ENCODE data around the gene COBL. TPM values are rescaled to one million over a fixed set of nuclear protein-coding genes. Genes with fewer than 3 reads are reported as not detected.

The COBL gene
- total RNA-seq, 1 experiment from 2014 or later, result not detected

DNA sequence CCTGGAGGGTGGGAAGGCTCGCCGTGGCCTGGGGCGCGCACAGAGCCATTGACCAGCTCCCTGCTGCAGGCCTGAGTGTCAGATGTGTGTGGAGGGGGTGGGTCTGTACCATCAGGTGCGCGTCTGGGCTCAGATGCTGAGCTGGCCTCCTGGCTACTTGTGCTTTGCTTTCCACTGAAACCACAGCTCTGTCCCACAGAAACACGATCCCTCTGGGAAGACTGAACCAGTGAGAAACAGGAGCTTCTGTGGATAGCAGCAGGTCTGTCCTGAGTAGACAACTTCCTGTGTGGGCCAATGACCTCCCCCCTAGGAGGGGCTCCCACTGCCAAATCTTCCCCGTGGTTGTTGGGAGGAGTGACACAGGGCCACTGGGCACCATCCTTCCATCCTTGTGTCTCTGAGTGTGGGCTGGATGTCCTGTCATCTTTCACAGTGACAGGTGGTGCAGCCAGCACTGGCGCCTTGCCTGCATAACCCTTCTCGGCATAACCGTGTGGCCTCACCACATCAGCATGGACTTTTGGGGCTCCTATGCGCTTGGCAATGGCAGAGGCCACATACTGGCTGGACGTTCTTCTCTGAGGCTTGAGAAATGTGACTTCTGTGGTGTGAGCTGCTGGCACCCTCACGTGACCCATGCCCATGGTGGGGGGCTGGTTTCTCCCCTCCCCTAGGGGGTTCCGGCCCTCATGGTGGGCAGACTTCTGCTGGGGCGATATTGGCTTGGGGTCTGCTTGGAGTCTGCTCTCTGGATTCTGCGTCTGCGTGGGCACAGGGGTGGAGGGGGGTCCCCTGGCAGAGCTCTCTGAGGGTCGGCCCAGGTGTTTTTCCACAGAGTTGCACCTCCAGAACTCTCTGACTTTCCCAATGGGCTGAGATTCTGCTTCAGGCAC is 288.4 kb downstream of the COBL start:
- H3K27ac ChIP-seq (ENCODE audit: low read length), result no peak overlapping the region
- H3K9ac ChIP-seq (ENCODE audit: low read length), result no peak overlapping the region
- H3K79me2 ChIP-seq (ENCODE audit: low read length), result no peaks in the 10 kb centered on the region
- no peak overlapping the region for H3K4me3 ChIP-seq (ENCODE audit: low read length)
- no peak for DNase-seq
- no peak overlapping the region for H3K4me2 ChIP-seq (ENCODE audit: low read depth, low read length, poor library complexity, severe bottlenecking)
- no peak overlapping the region for H2AFZ ChIP-seq (ENCODE audit: low read length)
- H3K36me3 ChIP-seq (ENCODE audit: insufficient read depth, low read length), result no peaks in the 10 kb centered on the region
- no peaks in the 10 kb centered on the region for H4K20me1 ChIP-seq (ENCODE audit: insufficient read depth, low read depth, low read length)
- H3K9me3 ChIP-seq (ENCODE audit: low read length), result no peaks in the 10 kb centered on the region
- no peaks in the 10 kb centered on the region for H3K4me1 ChIP-seq (ENCODE audit: low read length)
- no peaks in the 10 kb centered on the region for H3K27me3 ChIP-seq (ENCODE audit: low read length)
- H3K9me2 ChIP-seq (replicated peaks; ENCODE audit: insufficient read depth, low read length), result no peaks in the 10 kb centered on the region

DNA sequence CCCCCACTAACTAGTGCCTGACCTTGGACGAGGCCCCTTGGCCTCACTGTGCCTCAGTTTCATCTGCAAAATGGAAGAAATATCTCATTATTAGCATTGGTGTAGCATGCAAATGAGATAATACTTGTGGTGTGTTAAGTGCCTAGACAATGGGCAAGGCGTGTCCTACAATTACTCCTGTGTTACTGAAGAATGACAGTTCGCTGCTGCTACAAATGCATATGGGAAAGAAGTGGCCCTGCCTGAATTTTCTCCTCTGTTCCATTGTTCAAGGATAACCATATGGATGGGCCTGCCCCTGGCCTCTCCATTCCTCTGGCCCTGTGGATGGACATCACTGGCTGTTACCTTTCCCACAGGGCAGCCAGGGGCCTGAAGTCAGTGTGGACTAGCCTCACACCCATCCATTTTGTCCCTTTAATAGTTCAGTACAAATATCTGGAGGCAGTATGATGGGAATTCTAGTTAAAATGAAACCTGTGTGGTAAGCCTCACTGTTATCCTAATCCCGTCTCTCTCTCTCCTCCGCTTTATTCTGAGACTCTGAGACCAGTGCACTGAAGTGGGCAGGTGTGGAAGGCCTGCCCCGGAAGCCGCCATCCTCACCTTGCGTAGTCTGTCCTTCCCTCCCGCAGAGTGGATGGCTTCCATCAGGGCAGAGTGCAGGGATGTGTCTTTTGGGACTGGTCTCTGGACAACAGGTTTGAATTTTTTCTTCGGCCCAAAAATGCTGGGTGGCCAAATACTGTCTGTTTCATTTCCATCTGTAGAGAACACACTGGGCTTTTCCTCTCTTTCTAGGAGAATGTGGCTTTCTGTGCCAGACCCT is 289.3 kb downstream of the COBL start:
- no peaks in the 10 kb centered on the region for H3K27me3 ChIP-seq (ENCODE audit: low read length)
- H3K9me2 ChIP-seq (replicated peaks; ENCODE audit: insufficient read depth, low read length), result no peaks in the 10 kb centered on the region
- no peak overlapping the region for H3K4me3 ChIP-seq (ENCODE audit: low read length)
- H3K27ac ChIP-seq (ENCODE audit: low read length), result no peak overlapping the region
- H3K9ac ChIP-seq (ENCODE audit: low read length), result no peak overlapping the region
- no peak overlapping the region for H3K4me2 ChIP-seq (ENCODE audit: low read depth, low read length, poor library complexity, severe bottlenecking)
- H2AFZ ChIP-seq (ENCODE audit: low read length), result no peak overlapping the region
- H4K20me1 ChIP-seq (ENCODE audit: insufficient read depth, low read depth, low read length), result no peaks in the 10 kb centered on the region
- no peaks in the 10 kb centered on the region for H3K36me3 ChIP-seq (ENCODE audit: insufficient read depth, low read length)
- no peaks in the 10 kb centered on the region for H3K4me1 ChIP-seq (ENCODE audit: low read length)
- no peaks in the 10 kb centered on the region for H3K79me2 ChIP-seq (ENCODE audit: low read length)
- DNase-seq, result no peak
- H3K9me3 ChIP-seq (ENCODE audit: low read length), result no peaks in the 10 kb centered on the region

DNA sequence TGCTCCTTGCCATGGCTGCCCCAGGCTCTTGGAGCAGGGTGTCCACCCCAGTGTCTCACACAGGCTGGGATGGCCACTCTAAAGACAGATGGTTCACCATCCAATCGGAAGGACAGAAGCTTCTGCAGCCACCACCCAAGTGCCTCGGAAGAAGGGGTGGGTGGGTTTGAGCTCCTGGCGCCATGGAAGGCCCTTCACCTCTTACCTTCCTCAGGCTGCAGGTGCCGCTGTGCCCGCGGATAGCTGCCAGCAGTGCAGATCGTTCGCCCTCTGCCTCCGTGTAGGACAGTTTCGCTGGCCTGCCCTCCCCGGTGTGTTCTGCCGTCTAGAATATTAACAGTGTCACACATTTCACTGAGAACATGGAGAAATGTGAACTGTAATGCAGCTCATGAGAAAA is 290.3 kb downstream of the COBL start:
- no peak for DNase-seq
- H3K4me3 ChIP-seq (ENCODE audit: low read length), result no peak overlapping the region
- no peak overlapping the region for H3K27ac ChIP-seq (ENCODE audit: low read length)

DNA sequence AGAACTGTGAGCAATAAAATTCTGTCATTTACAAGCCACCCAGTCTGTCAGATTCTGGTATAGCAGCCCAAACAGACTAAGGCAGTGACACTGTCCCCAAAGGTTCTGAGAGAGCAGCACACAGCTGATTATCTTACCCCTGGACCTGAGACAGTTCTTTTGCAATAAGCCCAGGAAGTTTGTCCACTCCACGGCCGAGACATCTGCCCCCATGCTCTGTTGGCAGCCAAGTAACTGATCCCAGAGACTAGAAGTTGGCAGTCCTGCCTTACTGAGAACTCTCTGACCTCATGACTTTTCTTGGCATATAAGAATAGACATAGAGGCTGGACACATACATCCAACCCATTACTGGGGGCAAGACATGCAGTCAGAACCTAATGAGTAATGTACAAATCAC is 290.9 kb downstream of the COBL start:
- H3K36me3 ChIP-seq (ENCODE audit: insufficient read depth, low read length), result no peaks in the 10 kb centered on the region
- no peak overlapping the region for H3K27ac ChIP-seq (ENCODE audit: low read length)
- H3K9ac ChIP-seq (ENCODE audit: low read length), result no peak overlapping the region
- H3K79me2 ChIP-seq (ENCODE audit: low read length), result no peaks in the 10 kb centered on the region
- no peak overlapping the region for H3K4me3 ChIP-seq (ENCODE audit: low read length)
- no peak overlapping the region for H3K4me2 ChIP-seq (ENCODE audit: low read depth, low read length, poor library complexity, severe bottlenecking)
- no peak overlapping the region for H2AFZ ChIP-seq (ENCODE audit: low read length)
- H4K20me1 ChIP-seq (ENCODE audit: insufficient read depth, low read depth, low read length), result no peaks in the 10 kb centered on the region
- H3K27me3 ChIP-seq (ENCODE audit: low read length), result no peaks in the 10 kb centered on the region
- no peaks in the 10 kb centered on the region for H3K9me3 ChIP-seq (ENCODE audit: low read length)
- H3K4me1 ChIP-seq (ENCODE audit: low read length), result no peaks in the 10 kb centered on the region
- no peak for DNase-seq
- no peaks in the 10 kb centered on the region for H3K9me2 ChIP-seq (replicated peaks; ENCODE audit: insufficient read depth, low read length)

More for the DNA sequence above, 290.3 kb downstream of the COBL start:
- Histone ChIP-seq H3K27me3 (ENCODE audit: low read length) (no peaks in the 10 kb centered on the region), H3K36me3 (ENCODE audit: insufficient read depth, low read length) (no peaks in the 10 kb centered on the region), H2AFZ (ENCODE audit: low read length) (no peak overlapping the region), H3K4me1 (ENCODE audit: low read length) (no peaks in the 10 kb centered on the region), H3K79me2 (ENCODE audit: low read length) (no peaks in the 10 kb centered on the region), H3K4me2 (ENCODE audit: low read depth, low read length, poor library complexity, severe bottlenecking) (no peak overlapping the region), H4K20me1 (ENCODE audit: insufficient read depth, low read depth, low read length) (no peaks in the 10 kb centered on the region), H3K9me2 (replicated peaks; ENCODE audit: insufficient read depth, low read length) (no peaks in the 10 kb centered on the region), H3K9me3 (ENCODE audit: low read length) (no peaks in the 10 kb centered on the region), H3K9ac (ENCODE audit: low read length) (no peak overlapping the region)

DNA sequence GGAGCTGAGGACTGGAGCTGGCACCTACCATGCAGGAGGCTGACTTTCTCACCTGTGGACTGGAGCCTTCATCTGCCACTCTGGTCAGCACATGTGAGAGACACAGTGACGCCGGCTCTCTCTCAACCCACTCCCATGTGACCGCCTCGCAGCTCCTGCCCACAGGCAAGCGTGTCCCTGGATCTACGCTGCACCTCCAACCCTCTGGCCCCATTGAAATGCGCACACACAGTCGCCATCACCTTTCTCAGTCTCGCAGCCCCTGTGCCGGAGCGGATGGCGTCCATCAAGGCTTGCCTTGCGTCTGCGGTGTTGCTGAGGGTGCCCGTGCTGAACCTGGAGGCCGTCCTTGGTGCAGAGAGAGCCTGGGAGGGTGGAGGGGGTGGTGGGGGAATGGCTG is 291.7 kb downstream of the COBL start:
- no peak overlapping the region for H3K4me3 ChIP-seq (ENCODE audit: low read length)
- no peak overlapping the region for H2AFZ ChIP-seq (ENCODE audit: low read length)
- no peaks in the 10 kb centered on the region for H3K9me2 ChIP-seq (replicated peaks; ENCODE audit: insufficient read depth, low read length)
- no peaks in the 10 kb centered on the region for H3K36me3 ChIP-seq (ENCODE audit: insufficient read depth, low read length)
- no peaks in the 10 kb centered on the region for H4K20me1 ChIP-seq (ENCODE audit: insufficient read depth, low read depth, low read length)
- H3K27me3 ChIP-seq (ENCODE audit: low read length), result no peaks in the 10 kb centered on the region
- no peak overlapping the region for H3K4me2 ChIP-seq (ENCODE audit: low read depth, low read length, poor library complexity, severe bottlenecking)
- no peaks in the 10 kb centered on the region for H3K9me3 ChIP-seq (ENCODE audit: low read length)
- H3K79me2 ChIP-seq (ENCODE audit: low read length), result no peaks in the 10 kb centered on the region
- no peak for DNase-seq
- H3K9ac ChIP-seq (ENCODE audit: low read length), result no peak overlapping the region
- no peak overlapping the region for H3K27ac ChIP-seq (ENCODE audit: low read length)
- no peaks in the 10 kb centered on the region for H3K4me1 ChIP-seq (ENCODE audit: low read length)

DNA sequence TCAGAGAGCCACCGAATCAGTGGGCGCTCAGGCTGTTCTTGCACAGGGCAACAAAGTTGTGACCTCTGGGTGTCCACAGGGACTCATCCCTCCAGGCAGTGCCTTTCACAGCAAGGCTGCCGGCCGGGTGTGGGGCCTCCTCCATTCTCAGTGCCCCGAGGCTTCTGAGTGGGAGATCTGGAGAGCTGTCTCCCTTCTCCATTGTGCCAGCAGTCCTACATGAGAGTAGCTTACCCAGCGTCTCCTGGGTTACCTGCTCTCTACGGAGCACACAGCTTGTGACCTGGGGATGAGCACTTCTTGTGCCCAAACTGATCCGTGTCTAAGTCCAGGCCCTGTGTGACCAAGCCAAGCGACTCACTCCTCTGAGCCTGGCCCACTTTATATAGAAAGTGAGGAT is 293.1 kb downstream of the COBL start:
- H3K79me2 ChIP-seq (ENCODE audit: low read length), result no peaks in the 10 kb centered on the region
- H4K20me1 ChIP-seq (ENCODE audit: insufficient read depth, low read depth, low read length), result no peaks in the 10 kb centered on the region
- no peak overlapping the region for H3K4me3 ChIP-seq (ENCODE audit: low read length)
- DNase-seq, result no peak
- H3K27me3 ChIP-seq (ENCODE audit: low read length), result no peaks in the 10 kb centered on the region
- H3K4me1 ChIP-seq (ENCODE audit: low read length), result no peaks in the 10 kb centered on the region
- H3K4me2 ChIP-seq (ENCODE audit: low read depth, low read length, poor library complexity, severe bottlenecking), result no peak overlapping the region
- no peaks in the 10 kb centered on the region for H3K9me3 ChIP-seq (ENCODE audit: low read length)
- no peaks in the 10 kb centered on the region for H3K9me2 ChIP-seq (replicated peaks; ENCODE audit: insufficient read depth, low read length)
- H3K27ac ChIP-seq (ENCODE audit: low read length), result no peak overlapping the region
- no peak overlapping the region for H2AFZ ChIP-seq (ENCODE audit: low read length)
- H3K9ac ChIP-seq (ENCODE audit: low read length), result no peak overlapping the region
- H3K36me3 ChIP-seq (ENCODE audit: insufficient read depth, low read length), result no peaks in the 10 kb centered on the region

DNA sequence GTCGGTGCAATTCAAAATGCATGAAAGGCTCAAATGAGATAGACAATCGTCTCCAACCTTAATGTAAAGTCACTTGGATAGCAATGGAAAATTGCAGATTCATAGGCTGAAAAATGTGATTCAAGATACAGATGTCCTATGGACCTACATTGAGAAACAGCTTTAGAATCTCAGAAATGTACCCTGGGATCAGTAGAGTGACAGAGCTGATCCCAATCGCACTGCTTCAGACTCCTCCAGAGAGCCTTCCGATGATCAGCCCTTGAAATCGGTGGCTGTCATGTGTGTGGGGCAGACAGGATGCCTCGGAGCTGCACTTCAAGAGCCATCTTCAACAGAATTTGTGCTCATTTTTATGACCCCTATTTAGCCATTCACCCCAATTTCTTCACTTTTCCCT is 293.8 kb downstream of the COBL start:
- no peak overlapping the region for H2AFZ ChIP-seq (ENCODE audit: low read length)
- no peaks in the 10 kb centered on the region for H3K9me2 ChIP-seq (replicated peaks; ENCODE audit: insufficient read depth, low read length)
- no peaks in the 10 kb centered on the region for H3K9me3 ChIP-seq (ENCODE audit: low read length)

DNA sequence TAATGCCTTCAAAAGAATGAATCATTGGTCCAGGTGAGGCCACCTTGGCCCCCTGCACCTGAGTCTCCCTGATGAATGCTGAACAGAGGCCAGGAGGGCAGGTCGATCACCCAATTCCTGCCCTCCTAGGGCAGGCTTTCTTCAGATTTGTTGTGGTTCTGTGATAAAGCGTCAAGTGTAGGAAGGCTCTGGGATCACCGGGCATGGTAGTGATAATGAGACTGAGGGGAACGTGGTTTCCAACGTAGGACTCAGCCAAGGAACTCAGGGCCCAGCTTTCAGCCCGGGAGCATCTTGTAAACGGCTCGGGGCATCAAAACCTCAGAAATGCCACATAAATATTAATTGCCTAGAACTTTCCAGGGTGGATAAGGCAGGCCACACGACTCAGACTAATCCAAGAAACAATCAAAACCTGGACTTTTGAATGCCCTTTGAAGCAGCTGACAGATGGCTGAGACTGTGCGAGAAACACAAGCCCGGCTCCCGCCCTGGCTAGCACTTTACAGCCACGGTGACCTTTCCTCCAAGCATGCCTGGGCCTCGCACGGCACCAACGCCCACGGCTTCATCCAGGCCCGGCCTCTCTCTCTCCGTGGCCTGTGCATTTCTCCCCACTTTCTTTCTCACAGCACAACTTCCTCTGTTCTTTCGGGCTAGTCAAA is 294.6 kb downstream of the COBL start:
- Histone ChIP-seq H3K27me3 (ENCODE audit: low read length) (no peaks in the 10 kb centered on the region), H4K20me1 (ENCODE audit: insufficient read depth, low read depth, low read length) (no peaks in the 10 kb centered on the region), H3K4me1 (ENCODE audit: low read length) (no peaks in the 10 kb centered on the region), H3K79me2 (ENCODE audit: low read length) (no peaks in the 10 kb centered on the region), H3K9me2 (replicated peaks; ENCODE audit: insufficient read depth, low read length) (no peaks in the 10 kb centered on the region), H3K4me3 (ENCODE audit: low read length) (no peak overlapping the region), H2AFZ (ENCODE audit: low read length) (no peak overlapping the region), H3K9me3 (ENCODE audit: low read length) (no peaks in the 10 kb centered on the region), H3K9ac (ENCODE audit: low read length) (no peak overlapping the region), H3K36me3 (ENCODE audit: insufficient read depth, low read length) (no peaks in the 10 kb centered on the region), H3K27ac (ENCODE audit: low read length) (no peak overlapping the region), H3K4me2 (ENCODE audit: low read depth, low read length, poor library complexity, severe bottlenecking) (no peak overlapping the region)
- DNase-seq, result no peak

More for the DNA sequence above, 293.8 kb downstream of the COBL start:
- Histone ChIP-seq H3K27me3 (ENCODE audit: low read length) (no peaks in the 10 kb centered on the region), H4K20me1 (ENCODE audit: insufficient read depth, low read depth, low read length) (no peaks in the 10 kb centered on the region), H3K4me2 (ENCODE audit: low read depth, low read length, poor library complexity, severe bottlenecking) (no peak overlapping the region), H3K4me1 (ENCODE audit: low read length) (no peaks in the 10 kb centered on the region), H3K79me2 (ENCODE audit: low read length) (no peaks in the 10 kb centered on the region), H3K27ac (ENCODE audit: low read length) (no peak overlapping the region), H3K36me3 (ENCODE audit: insufficient read depth, low read length) (no peaks in the 10 kb centered on the region), H3K4me3 (ENCODE audit: low read length) (no peak overlapping the region), H3K9ac (ENCODE audit: low read length) (no peak overlapping the region)
- no peak for DNase-seq

All from Karpas-422 (cell line).